SK-N-SH (cell line): ENCODE data around the gene UNC45A.

Experiments used
- JUND ChIP-seq: IDR thresholded peaks from 2 replicates; pipeline ENCODE4 v1.4.0; 2012
- RAD21 ChIP-seq: IDR thresholded peaks from 2 replicates; pipeline ENCODE4 v1.6.1; 2012; ENCODE audit warnings: mild to moderate bottlenecking, low read length
- RFX5 ChIP-seq: IDR thresholded peaks from 2 replicates; pipeline ENCODE4 v1.6.1; 2012; ENCODE audit warnings: mild to moderate bottlenecking, improper control_type of control experiment, low read length
- YY1 ChIP-seq: IDR thresholded peaks from 2 replicates; pipeline ENCODE4 v1.4.0; 2012; ENCODE audit warnings: low read depth, mild to moderate bottlenecking
- TF ChIP-seq, protein P1 (sequence below): fragments of 200-600 bp; sonication (generic); IDR thresholded peaks from 2 replicates; pipeline ENCODE4 v1.6.1; 2017; ENCODE audit warnings: antibody characterized with exemption, mild to moderate bottlenecking, moderate library complexity
- TF ChIP-seq, protein P2 (sequence below): fragments of 150-350 bp; IDR thresholded peaks from 2 replicates; pipeline ENCODE4 v1.6.1; 2017; ENCODE audit warnings: antibody characterized with exemption, low read length, low read depth, borderline replicate concordance
- TF ChIP-seq, protein P3 (sequence below): IDR thresholded peaks from 2 replicates; pipeline ENCODE4 v1.6.1; 2012; ENCODE audit warnings: mild to moderate bottlenecking, low read depth, low read length, moderate library complexity

DNA sequence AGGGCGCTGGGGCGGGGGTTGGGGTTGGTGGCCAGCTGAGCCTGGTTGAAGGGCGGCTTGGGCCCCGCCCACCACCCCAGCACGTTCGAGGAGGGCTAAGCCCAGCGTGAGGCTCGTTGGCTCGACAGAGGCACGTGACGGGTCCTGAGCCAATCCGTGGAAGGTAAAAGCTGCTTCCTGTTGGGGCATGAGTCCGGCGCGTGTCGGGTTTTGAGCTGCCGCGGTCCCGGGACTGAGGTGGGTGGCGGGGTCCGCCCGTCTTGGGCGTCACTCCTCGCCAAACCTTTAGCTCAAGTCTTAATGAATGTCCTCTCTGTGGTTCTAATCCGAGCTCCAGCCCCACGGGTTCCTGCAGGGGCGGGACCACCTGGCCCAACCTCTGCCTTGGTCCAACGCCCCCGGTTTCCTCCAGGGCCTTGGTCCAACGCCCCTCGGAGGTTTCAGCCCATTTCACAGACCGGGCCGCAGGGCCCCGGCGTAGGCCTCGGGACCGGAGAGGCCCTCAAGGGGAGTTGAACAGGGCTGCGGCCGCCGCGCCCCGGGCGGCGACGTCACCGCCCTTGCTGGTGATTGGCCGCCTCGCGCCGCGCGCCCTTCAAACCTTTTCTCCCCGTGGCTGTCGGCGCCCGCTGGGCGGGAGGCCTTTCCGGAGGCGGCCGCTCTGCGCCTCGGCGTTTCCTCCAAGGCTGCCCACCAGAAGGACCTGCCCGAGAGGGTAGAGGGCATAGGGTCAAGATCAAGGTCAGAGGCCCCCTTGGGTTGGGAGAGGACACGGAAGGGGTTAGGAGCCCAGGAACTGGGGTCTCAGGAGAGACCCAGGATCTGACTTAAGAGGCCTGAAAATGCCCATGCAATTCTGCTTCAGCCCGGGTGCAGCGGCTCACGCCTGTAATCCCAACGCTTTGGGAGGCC, 19.9 kb downstream of the UNC45A start, which contains the start of gene RCCD1:
- TF ChIP-seq, protein P1, sequence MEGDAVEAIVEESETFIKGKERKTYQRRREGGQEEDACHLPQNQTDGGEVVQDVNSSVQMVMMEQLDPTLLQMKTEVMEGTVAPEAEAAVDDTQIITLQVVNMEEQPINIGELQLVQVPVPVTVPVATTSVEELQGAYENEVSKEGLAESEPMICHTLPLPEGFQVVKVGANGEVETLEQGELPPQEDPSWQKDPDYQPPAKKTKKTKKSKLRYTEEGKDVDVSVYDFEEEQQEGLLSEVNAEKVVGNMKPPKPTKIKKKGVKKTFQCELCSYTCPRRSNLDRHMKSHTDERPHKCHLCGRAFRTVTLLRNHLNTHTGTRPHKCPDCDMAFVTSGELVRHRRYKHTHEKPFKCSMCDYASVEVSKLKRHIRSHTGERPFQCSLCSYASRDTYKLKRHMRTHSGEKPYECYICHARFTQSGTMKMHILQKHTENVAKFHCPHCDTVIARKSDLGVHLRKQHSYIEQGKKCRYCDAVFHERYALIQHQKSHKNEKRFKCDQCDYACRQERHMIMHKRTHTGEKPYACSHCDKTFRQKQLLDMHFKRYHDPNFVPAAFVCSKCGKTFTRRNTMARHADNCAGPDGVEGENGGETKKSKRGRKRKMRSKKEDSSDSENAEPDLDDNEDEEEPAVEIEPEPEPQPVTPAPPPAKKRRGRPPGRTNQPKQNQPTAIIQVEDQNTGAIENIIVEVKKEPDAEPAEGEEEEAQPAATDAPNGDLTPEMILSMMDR: no peak
- TF ChIP-seq JUND (0 out of 2 replicates have a peak, but pooled peaks have one; percentile 5), YY1 (no peak), RAD21 (no peak), RFX5 (no peak)
- TF ChIP-seq, protein P2, sequence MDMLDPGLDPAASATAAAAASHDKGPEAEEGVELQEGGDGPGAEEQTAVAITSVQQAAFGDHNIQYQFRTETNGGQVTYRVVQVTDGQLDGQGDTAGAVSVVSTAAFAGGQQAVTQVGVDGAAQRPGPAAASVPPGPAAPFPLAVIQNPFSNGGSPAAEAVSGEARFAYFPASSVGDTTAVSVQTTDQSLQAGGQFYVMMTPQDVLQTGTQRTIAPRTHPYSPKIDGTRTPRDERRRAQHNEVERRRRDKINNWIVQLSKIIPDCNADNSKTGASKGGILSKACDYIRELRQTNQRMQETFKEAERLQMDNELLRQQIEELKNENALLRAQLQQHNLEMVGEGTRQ: peak; percentile 92
- TF ChIP-seq, protein P3, sequence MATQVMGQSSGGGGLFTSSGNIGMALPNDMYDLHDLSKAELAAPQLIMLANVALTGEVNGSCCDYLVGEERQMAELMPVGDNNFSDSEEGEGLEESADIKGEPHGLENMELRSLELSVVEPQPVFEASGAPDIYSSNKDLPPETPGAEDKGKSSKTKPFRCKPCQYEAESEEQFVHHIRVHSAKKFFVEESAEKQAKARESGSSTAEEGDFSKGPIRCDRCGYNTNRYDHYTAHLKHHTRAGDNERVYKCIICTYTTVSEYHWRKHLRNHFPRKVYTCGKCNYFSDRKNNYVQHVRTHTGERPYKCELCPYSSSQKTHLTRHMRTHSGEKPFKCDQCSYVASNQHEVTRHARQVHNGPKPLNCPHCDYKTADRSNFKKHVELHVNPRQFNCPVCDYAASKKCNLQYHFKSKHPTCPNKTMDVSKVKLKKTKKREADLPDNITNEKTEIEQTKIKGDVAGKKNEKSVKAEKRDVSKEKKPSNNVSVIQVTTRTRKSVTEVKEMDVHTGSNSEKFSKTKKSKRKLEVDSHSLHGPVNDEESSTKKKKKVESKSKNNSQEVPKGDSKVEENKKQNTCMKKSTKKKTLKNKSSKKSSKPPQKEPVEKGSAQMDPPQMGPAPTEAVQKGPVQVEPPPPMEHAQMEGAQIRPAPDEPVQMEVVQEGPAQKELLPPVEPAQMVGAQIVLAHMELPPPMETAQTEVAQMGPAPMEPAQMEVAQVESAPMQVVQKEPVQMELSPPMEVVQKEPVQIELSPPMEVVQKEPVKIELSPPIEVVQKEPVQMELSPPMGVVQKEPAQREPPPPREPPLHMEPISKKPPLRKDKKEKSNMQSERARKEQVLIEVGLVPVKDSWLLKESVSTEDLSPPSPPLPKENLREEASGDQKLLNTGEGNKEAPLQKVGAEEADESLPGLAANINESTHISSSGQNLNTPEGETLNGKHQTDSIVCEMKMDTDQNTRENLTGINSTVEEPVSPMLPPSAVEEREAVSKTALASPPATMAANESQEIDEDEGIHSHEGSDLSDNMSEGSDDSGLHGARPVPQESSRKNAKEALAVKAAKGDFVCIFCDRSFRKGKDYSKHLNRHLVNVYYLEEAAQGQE: no peak
